ENCODE data around the gene DENND4A. TPM values are rescaled to one million over a fixed set of nuclear protein-coding genes. Genes with fewer than 3 reads are reported as not detected.
"Not testable (repeated sequence)": the region's sequence is repeated elsewhere in the genome, so short reads cannot be mapped to it uniquely, and the experiment has no call there.

The DENND4A gene
- total RNA-seq, 4 donors from 2014 or later: 38.8 to 64.8 (median 52.3) TPM

DNA sequence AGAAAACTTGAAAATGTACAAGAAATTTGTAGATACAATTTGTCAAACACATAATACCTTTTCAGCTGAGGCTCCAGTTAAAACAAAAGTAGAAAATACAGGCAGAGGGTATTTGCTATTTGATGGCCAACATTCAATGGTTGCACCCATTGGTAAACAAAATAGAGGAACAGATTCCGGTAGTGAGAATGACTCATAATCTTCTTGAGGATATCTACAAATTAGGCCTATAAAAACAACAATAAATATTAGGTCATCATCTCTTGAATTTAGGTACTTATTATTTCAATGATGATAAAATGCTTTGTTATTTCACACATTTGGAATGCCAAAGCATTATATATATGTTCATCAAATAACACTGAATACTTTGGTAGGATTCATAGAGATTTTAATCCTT is 53.4 kb downstream of the DENND4A start:
- ATAC-seq (ENCODE audit: low FRiP score): no peak
- TF ChIP-seq, protein P1, sequence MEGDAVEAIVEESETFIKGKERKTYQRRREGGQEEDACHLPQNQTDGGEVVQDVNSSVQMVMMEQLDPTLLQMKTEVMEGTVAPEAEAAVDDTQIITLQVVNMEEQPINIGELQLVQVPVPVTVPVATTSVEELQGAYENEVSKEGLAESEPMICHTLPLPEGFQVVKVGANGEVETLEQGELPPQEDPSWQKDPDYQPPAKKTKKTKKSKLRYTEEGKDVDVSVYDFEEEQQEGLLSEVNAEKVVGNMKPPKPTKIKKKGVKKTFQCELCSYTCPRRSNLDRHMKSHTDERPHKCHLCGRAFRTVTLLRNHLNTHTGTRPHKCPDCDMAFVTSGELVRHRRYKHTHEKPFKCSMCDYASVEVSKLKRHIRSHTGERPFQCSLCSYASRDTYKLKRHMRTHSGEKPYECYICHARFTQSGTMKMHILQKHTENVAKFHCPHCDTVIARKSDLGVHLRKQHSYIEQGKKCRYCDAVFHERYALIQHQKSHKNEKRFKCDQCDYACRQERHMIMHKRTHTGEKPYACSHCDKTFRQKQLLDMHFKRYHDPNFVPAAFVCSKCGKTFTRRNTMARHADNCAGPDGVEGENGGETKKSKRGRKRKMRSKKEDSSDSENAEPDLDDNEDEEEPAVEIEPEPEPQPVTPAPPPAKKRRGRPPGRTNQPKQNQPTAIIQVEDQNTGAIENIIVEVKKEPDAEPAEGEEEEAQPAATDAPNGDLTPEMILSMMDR (IDR thresholded peaks at IDR 0.05): no peak

DNA sequence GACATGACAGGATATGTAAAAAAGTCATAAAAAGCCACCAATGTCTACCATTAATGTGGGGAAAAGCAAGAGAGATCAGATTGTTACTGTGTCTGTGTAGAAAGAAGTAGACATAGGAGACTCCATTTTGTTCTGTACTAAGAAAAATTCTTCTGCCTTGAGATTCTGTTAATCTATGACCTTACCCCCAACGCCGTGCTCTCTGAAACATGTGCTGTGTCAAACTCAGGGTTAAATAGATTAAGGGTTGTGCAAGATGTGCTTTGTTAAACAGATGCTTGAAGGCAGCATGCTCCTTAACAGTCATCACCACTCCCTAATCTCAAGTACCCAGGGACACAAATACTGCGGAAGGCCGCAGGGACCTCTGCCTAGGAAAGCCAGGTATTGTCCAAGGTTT is 58.5 kb downstream of the DENND4A start:
- ATAC-seq (ENCODE audit: low FRiP score): not testable (repeated sequence)

More for the DNA sequence above, 53.4 kb downstream of the DENND4A start:
- no peak for DNase-seq (ENCODE audit: low spot score)

DNA sequence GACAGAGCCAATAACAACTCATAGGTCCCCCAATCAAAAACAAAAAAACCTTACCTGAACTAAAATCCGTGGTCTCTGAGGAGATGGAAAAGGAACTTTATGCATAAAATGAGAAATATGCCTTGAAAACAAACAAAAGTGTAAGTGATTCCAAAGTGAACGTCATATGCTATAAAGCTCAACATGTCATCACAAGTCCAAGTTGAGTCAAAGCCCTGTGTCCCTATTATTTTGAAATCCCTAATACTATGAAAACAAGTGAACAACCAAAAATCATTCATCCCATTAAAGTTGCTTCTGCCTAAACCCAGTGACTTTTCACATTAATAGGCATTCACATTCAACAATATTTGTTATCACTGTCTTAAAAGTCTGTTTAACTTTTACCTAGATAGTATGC is 59.4 kb downstream of the DENND4A start:
- ATAC-seq (ENCODE audit: low FRiP score): no peak
- TF ChIP-seq, protein P1 (IDR thresholded peaks at IDR 0.05): no peak
- no peak for DNase-seq (ENCODE audit: low spot score)

More for the DNA sequence above, 58.5 kb downstream of the DENND4A start:
- DNase-seq (ENCODE audit: low spot score): not testable (repeated sequence)

DNA sequence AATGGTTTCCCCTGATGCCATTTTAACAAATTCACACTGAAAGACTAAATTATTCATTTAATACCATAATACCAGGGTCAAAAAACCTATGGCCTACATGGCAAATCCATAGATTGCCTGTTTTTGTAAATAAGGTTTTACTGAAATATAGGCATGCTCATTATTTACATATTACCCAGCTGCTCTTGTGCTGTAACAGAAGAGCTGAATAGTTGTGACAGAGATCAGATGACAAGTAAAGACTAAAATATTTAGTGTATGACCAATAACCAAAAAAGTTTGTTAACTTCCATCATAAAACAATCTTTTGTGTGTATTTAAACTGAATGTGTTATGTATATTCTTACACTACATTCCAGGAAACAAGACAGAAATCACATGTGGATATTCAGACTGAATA is 60.2 kb downstream of the DENND4A start:
- ATAC-seq (ENCODE audit: low FRiP score) (no peak), DNase-seq (ENCODE audit: low spot score) (no peak)
- TF ChIP-seq, protein P1 (IDR thresholded peaks at IDR 0.05): no peak

DNA sequence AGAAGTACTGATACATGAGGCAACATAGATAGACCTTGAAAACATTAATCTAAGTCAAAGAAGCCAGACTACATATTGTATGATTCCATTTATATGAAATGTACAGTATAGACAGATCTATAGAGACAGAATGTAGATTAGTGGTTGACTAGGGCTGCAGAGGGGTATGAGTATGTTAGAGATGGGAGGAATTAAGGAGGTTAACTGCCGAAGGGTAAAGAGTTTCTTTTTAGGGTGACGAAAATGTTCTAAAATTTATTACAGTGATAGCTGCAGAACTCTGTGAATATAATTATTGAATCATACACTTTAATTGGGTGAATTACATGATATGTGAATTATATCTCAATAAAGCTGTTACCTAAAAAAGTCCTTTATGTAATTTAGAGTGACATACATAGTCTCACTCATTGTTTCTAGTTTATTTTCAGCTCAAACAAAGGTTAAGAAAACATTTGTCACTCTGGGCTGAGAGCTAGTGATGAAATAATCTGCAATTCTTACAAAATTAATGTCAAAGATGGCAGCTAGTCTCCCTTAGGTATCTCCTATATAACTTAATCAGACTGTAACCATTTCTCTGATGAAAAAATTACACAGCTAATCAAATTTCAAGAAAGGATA is 61.4 kb downstream of the DENND4A start:
- DNase-seq (ENCODE audit: low spot score) (no peak), ATAC-seq (ENCODE audit: low FRiP score) (no peak)
- TF ChIP-seq, protein P1 (IDR thresholded peaks at IDR 0.05): no peak

DNA sequence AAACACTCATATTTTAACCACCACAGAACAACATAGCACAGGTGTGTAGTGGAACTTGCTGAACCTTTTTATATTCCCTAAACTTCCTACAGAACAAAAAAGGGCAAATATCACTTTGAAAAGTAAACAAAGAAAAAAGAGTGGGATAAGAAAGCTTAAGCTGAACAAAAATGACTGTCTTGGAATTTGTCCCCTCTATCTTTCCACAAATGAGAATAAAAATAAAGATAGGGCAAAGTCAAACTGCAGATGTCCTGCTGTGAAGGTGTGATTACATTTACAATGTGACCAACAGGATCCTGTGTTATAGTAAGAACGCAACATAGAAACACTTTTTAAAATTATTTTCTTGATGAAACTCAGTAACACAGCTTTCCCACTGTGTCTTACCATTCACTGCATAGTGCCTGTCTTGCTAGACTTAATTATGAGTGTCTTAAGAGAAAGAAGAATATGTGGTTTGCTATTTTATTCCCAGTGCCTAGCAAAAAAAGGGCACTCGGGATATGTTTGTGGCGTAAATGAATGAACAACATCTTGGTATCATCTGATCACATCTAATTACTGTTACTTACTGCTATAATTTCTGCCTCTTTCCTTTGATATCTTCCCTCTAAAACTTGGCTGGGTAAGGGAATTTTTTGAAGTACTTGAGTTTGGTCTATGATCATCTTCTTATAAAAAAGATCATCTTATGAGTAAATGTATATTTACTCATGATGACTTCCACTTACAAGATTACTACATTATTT is 67.5 kb downstream of the DENND4A start:
- DNase-seq (ENCODE audit: low spot score) (no peak), ATAC-seq (ENCODE audit: low FRiP score) (no peak)
- TF ChIP-seq, protein P1 (IDR thresholded peaks at IDR 0.05): no peak

DNA sequence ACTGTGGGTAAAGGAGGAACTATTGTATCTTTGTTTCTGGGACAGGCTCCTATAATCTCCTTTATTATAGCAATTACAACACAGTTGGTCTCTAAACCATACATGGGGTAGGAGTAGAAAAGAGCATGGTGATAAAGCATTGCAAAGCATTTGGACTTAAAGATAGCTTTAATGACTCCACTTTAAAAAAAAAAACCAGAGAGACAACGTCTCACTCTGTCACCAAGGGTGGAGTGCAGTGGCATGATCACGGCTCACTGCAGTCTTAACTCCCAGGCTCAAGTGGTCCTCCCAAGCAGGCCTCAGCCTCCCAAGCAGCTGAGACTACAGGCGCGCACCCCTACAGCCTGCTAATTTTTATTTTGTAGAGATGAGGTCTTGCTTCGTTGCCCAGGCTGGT is 68.2 kb downstream of the DENND4A start:
- no peak for DNase-seq (ENCODE audit: low spot score)
- ATAC-seq (ENCODE audit: low FRiP score): no peak
- TF ChIP-seq, protein P1 (IDR thresholded peaks at IDR 0.05): no peak
